Body of pancreas (tissue), 4 donors: ENCODE results near the gene PLA2G7.

Experiments
- POLR2A ChIP-seq, 3 donors: fragments of 450-650 bp; IDR thresholded peaks; one replicate each; pipeline ENCODE4 v1.6.1; 2016; ENCODE audit warnings: antibody characterized with exemption in 3 of 3, mild to moderate bottlenecking in 2 of 3
- TF ChIP-seq, protein P1 (sequence below), 7 experiments: fragments of 450-650 bp in 4 of 7; fragments of 200-600 bp in 3 of 7; sonication (generic) in 3 of 7; IDR thresholded peaks; one replicate each; pipeline ENCODE4 v1.5.1; 2016 to 2019; ENCODE audit warnings: antibody characterized with exemption in 7 of 7

DNA sequence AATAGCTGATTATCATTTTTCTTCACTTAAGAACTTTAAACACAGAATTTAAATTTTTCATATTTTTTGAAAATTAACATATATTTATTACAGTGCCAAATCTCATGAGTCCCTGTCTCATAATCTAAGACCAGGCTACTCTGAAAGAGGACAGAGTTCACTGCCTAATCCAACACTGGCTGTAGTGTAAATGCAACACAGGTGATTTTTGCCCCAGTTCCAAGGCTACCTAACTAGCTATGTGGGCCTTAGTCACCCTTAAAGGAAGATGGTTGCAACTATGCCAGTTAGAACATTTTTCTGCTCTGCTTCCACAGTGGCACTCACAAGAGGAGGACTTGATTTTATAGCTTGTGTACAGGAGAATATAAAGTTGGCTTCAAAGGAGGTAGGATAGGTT lies 77.5 kb downstream of the PLA2G7 start:
- TF ChIP-seq, protein P1, sequence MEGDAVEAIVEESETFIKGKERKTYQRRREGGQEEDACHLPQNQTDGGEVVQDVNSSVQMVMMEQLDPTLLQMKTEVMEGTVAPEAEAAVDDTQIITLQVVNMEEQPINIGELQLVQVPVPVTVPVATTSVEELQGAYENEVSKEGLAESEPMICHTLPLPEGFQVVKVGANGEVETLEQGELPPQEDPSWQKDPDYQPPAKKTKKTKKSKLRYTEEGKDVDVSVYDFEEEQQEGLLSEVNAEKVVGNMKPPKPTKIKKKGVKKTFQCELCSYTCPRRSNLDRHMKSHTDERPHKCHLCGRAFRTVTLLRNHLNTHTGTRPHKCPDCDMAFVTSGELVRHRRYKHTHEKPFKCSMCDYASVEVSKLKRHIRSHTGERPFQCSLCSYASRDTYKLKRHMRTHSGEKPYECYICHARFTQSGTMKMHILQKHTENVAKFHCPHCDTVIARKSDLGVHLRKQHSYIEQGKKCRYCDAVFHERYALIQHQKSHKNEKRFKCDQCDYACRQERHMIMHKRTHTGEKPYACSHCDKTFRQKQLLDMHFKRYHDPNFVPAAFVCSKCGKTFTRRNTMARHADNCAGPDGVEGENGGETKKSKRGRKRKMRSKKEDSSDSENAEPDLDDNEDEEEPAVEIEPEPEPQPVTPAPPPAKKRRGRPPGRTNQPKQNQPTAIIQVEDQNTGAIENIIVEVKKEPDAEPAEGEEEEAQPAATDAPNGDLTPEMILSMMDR (IDR thresholded peaks at IDR 0.05) = no peak
- TF ChIP-seq POLR2A (IDR thresholded peaks at IDR 0.05) = no peak
